Measurements from ENCODE around the gene OTUD5. TPM values are rescaled to one million over a fixed set of nuclear protein-coding genes. Genes with fewer than 3 reads are reported as not detected.
"Not testable (repeated sequence)": the region's sequence is repeated elsewhere in the genome, so short reads cannot be mapped to it uniquely, and the experiment has no call there.

OTUD5 gene
- total RNA-seq, 3 donors from 2014 or later = 55.5 to 65.2 (median 57.8) TPM

- H3K36me3 Mint-ChIP-seq (ENCODE audit: insufficient read depth); ATAC-seq; DNase-seq; H3K4me3 Mint-ChIP-seq; H3K27me3 Mint-ChIP-seq (ENCODE audit: low read depth); H3K9me3 Mint-ChIP-seq; H3K4me1 Mint-ChIP-seq (ENCODE audit: low read depth): not testable (repeated sequence)
Observed at GRCh38 chrX:48876944-48877343, 80.5 kb downstream of the OTUD5 start.

Other genes starting within 250 kb of the OTUD5 start
- not detected for gene GLOD5, start 195.9 kb downstream of the OTUD5 start, total RNA-seq
- gene GATA1, start 171.0 kb downstream of the OTUD5 start, total RNA-seq = under 1 TPM; 0.27 to 0.40 (median 0.33) TPM
- gene HDAC6, start 155.5 kb downstream of the OTUD5 start, total RNA-seq = 10 to 100 TPM; 40.2 to 52.1 (median 44.2) TPM
- under 1 TPM in 1 of 3 donors, not detected in 2; 0.37 TPM for gene ERAS, start 131.1 kb downstream of the OTUD5 start, total RNA-seq
- 1 to 10 TPM; 2.8 to 3.4 (median 2.9) TPM for gene PCSK1N, start 122.0 kb downstream of the OTUD5 start, total RNA-seq
- gene TIMM17B, start 59.8 kb downstream of the OTUD5 start, total RNA-seq = 100 to 1,000 TPM in 2 of 3 donors, 10 to 100 TPM in 1; 92.7 to 107 (median 102) TPM
- gene PQBP1, start 59.7 kb downstream of the OTUD5 start, total RNA-seq = 100 to 1,000 TPM; 130 to 147 (median 139) TPM
- 10 to 100 TPM; 23.1 to 31.5 (median 30.6) TPM for gene SLC35A2, start 46.0 kb downstream of the OTUD5 start, total RNA-seq
- gene PIM2, start 38.6 kb downstream of the OTUD5 start, total RNA-seq = 100 to 1,000 TPM; 197 to 279 (median 270) TPM
- gene KCND1, start 14.2 kb upstream of the OTUD5 start, total RNA-seq = 1 to 10 TPM in 2 of 3 donors, under 1 TPM in 1; 0.71 to 1.1 (median 1.1) TPM
- gene GRIPAP1, start 44.7 kb upstream of the OTUD5 start, total RNA-seq = 10 to 100 TPM; 42.2 to 58.1 (median 44.1) TPM
- gene TFE3, start 85.8 kb upstream of the OTUD5 start, total RNA-seq = 10 to 100 TPM; 22.8 to 28.8 (median 23.4) TPM
- gene CCDC120, start 101.4 kb upstream of the OTUD5 start, total RNA-seq = 1 to 10 TPM; 3.3 to 4.2 (median 4.0) TPM
- gene PRAF2, start 116.4 kb upstream of the OTUD5 start, total RNA-seq = 10 to 100 TPM; 10.5 to 12.7 (median 11.4) TPM
- 10 to 100 TPM; 31.0 to 37.9 (median 36.5) TPM for gene WDR45, start 122.3 kb upstream of the OTUD5 start, total RNA-seq
- 10 to 100 TPM; 21.2 to 28.4 (median 24.6) TPM for gene GPKOW, start 166.1 kb upstream of the OTUD5 start, total RNA-seq
- gene MAGIX, start 205.2 kb upstream of the OTUD5 start, total RNA-seq = 1 to 10 TPM in 1 of 3 donors, under 1 TPM in 2; 0.81 to 1.6 (median 0.84) TPM
- gene PLP2, start 214.3 kb upstream of the OTUD5 start, total RNA-seq = 100 to 1,000 TPM; 111 to 134 (median 126) TPM
- 10 to 100 TPM in 2 of 3 donors, 1 to 10 TPM in 1; 9.2 to 11.7 (median 10.3) TPM for gene PRICKLE3, start 228.8 kb upstream of the OTUD5 start, total RNA-seq
- gene SYP, start 242.6 kb upstream of the OTUD5 start, total RNA-seq = 1 to 10 TPM; 3.1 to 5.3 (median 3.8) TPM